ENCODE measurements around the gene SLC12A5.
A peak's percentile ranks its signal among the peaks of the same experiment; 100 is the strongest.

Gene SLC12A5

GRCh38 chr20:46027245-46027853, 1.7 kb upstream of the SLC12A5 start:
- DNase-seq, result peak; percentile 34
- ATAC-seq, result no peak

- ATAC-seq (no peak), DNase-seq (no peak)
Measured at GRCh38 chr20:46028110-46028509, 905 bp upstream of the SLC12A5 start.

GRCh38 chr20:46030284-46031013, 1.4 kb downstream of the SLC12A5 start:
- no peak for ATAC-seq
- DNase-seq, result no peak

DNA sequence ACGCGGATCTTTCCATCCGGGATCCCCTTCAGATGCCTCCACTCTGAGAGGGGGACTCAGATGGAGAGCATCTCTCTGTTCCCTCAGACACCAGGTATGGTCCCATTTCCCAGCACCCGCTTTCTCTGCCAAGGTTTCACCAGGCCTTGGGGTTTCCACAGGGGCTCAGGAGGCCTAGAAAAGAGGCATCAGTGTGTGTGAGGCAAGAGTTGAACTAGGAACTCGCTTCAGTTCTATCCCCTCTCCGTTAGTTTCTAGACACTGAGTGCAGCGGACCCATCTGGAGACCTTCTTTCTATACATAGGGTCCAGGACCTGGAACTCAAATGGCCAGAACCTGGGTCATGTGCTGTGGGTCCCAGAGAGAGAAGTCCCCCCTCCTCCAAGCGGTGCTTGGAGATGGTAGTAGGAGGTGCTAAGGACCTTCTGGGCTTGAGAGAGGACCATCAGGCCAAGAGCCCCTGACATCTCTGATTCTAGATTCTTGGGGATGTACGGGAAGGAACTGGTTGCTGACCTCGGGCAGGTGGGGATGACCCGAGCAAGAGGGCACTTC, 2.1 kb downstream of the SLC12A5 start:
- no peak for DNase-seq

GRCh38 chr20:46031701-46032254, 2.8 kb downstream of the SLC12A5 start:
- DNase-seq, result no peak
- ATAC-seq, result peak; percentile 24

More for the DNA sequence above, 2.1 kb downstream of the SLC12A5 start:
- no peak for ATAC-seq

- DNase-seq, result no peak
- ATAC-seq, result no peak
Measured at GRCh38 chr20:46034039-46034438, 5.0 kb downstream of the SLC12A5 start.

DNA sequence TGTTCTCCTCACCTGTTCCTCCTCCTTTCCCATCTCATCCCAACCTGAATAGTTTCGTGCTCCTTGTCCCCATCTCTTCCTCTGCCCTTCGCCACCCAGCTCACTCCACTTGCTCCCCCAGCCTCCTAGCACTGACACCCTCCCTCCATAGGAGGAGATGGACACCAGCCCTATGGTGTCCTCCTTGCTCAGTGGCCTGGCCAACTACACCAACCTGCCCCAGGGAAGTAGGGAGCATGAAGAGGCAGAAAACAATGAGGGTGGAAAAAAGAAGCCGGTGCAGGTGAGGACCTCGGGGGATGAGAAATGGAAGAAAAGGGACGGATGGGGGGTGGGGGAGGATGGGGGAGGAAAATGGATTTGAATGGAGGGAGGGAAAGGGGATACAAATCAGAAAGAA, 6.2 kb downstream of the SLC12A5 start:
- no peak for DNase-seq

DNA sequence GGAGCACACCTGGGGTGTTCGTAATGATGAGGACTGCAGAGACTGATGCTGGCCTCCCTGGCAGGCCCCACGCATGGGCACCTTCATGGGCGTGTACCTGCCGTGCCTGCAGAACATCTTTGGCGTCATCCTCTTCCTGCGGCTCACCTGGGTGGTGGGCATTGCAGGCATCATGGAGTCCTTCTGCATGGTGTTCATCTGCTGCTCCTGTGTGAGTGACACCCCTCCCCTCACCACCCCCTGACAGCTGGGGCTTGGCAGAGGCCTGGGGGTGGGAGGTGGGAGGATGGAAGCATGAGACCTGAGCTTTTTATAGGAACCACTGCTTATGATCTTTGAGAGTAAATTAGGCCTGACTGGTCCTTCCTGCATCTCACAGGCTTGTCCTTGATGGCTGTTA, 6.7 kb downstream of the SLC12A5 start:
- ATAC-seq, result no peak
- DNase-seq, result no peak

More for the DNA sequence above, 6.2 kb downstream of the SLC12A5 start:
- no peak for ATAC-seq

DNA sequence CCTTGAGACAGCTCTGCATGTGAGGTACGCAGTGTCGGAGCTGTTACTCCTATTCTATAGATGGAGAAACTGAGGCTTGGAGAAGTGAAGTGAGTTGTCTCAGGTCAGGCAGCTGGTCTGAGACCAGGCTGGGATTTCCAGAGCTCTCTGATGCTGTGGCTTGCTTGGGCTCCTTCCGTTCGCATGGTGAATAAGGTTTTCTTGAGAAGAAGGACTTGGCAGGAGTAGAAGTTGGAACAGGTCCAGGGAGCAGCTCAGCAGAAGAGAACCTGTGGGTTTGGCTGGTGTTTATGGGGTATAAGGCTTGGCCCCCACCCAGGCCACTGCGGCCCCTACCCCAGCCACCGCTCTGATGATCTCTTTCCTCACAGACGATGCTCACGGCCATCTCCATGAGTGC, 7.4 kb downstream of the SLC12A5 start:
- ATAC-seq (no peak), DNase-seq (no peak)

- DNase-seq (no peak), ATAC-seq (no peak)
Measured at GRCh38 chr20:46037036-46037435, 8.0 kb downstream of the SLC12A5 start.

DNA sequence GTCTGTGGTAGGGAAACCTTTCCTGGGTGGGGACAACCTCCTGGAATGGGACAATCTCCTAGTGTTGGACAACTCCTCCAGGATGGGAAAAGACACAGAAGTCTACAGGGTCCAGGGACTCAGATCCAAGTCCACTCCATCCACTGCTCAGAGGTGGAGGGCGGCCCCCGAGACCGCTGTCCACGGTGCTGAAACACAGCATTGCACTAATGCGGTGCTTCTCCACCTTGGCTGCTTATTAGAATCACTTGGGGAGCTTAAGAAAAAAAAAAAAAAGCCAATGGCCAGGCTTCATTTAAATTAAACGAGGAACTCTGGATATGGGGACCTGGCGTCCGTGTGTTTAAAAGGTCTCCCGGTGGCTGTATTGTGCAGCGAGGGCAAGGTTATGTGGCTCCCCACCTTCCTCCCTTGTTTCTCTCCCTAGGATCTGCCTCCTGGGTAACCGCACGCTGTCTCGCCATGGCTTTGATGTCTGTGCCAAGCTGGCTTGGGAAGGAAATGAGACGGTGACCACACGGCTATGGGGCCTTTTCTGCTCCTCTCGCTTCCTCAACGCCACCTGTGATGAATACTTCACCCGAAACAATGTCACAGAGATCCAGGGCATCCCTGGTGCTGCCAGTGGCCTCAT, 12.0 kb downstream of the SLC12A5 start:
- peak; percentile 71 for DNase-seq
- ATAC-seq, result no peak

GRCh38 chr20:46043556-46043955, 14.5 kb downstream of the SLC12A5 start:
- DNase-seq (no peak), ATAC-seq (no peak)

DNA sequence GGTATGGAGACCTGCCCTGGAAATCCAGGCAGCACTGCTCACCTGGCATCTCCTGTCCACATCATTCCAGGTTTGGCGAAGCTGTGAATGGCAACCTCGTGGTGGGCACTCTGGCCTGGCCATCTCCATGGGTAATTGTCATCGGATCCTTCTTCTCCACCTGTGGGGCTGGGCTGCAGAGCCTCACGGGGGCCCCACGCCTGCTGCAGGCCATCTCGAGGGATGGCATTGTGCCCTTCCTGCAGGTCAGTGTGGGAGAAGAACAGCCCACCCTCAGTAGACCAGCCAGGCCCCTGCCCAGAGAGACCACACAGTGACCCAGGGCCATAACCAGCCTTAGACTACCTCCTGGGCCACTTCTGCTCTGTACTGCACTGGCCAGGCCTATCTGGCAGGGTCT, 15.9 kb downstream of the SLC12A5 start:
- no peak for DNase-seq
- no peak for ATAC-seq

DNA sequence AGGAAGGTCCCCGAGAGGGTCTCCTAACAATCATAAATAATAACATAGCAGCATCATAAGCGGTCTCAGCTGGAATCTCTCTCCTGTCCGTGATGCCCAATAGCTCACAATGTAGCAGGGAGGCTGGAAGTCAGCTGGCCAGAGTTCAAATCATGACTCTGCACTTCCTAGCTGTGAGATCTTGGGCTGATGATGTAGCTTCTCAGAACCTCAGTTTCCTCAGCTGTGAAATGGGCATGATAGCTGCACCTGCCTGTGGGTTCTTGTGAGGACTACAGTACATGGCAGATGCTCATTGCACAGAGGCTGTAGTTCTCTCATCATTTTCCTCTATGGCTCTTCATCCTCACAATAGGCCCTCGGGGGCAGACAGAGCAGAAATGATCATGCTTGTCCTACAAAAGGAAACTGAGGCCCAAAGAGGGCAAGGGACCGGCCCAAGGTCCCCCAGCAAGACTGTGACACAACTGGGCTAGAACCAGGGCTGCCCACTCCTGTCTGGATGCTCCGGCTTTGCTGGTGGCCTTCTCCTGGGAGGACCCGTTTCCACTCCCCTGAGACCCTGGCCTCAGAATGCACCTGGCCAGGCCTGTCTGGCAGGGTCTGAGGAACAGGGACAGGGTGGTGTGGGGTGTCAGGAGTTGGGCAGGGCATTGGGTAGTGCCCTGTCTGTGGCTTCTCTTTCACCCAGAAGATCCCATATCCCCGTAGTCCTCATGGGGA, 17.7 kb downstream of the SLC12A5 start:
- ATAC-seq (no peak), DNase-seq (no peak)

DNA sequence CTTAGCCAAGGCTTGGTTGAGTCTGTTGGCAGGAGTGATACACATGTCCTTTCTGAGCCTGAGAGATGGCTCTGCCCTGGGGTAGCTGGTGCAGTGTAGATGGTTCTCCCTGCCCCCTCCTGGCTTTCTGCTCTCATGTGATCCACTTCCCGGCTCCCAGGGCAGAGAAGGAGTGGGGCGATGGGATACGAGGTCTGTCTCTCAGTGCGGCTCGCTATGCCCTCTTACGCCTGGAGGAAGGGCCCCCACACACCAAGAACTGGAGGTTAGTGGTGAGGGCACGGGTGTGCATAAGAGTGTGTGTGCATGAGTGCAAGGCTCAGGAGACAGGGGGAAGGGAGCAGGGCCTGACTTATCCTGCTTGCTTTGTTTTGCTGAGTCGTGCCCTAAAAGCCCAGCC, 18.8 kb downstream of the SLC12A5 start:
- ATAC-seq (no peak), DNase-seq (no peak)

GRCh38 chr20:46049190-46049589, 20.2 kb downstream of the SLC12A5 start:
- ATAC-seq (no peak), DNase-seq (no peak)

- no peak for DNase-seq
Measured at GRCh38 chr20:46049815-46050214, 20.8 kb downstream of the SLC12A5 start.

GRCh38 chr20:46050444-46050843, 21.4 kb downstream of the SLC12A5 start:
- ATAC-seq (no peak), DNase-seq (no peak)

More at GRCh38 chr20:46049815-46050214, 20.8 kb downstream of the SLC12A5 start:
- no peak for ATAC-seq

DNA sequence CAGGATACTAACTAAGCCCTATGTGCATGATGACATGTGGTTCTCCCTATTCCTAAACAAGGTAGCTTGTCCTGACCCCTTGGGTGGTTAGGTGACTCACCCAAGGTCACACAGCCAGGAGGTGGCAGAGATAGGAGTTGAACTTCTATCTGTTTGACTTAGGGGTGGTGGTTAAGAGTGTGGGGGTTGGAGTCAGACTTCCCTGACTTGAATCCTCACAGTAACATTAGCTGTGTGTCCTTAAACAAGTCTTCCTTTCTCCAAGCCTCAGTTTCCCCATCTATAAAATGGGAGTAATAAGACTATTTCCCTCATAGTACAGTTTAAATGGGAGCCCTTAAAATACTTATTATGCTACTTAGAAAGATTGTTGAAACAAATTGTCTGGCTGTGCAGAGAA, 21.9 kb downstream of the SLC12A5 start:
- no peak for ATAC-seq
- DNase-seq, result no peak

GRCh38 chr20:46051556-46052308, 22.7 kb downstream of the SLC12A5 start:
- DNase-seq (no peak), ATAC-seq (no peak)

GRCh38 chr20:46053416-46053815, 24.4 kb downstream of the SLC12A5 start:
- ATAC-seq, result no peak
- DNase-seq, result no peak

All from stimulated activated naive CD8-positive, alpha-beta T cell treated with anti-CD3 and anti-CD28 coated beads, Interleukin-15, Interleukin-2, amounts not matched to agents 100 U/mL and 50 U/mL, for 24 hours (primary cell).